HL-60 (cell line): Measurements from ENCODE around the gene VARS2.

Experiments used
- DNase-seq, 2 experiments: peaks; one replicate each; pipeline ENCODE4 v3.0.0-alpha.2; 2010 to 2020; ENCODE audit warnings: low read depth in 1 of 2, low spot score in 1 of 2
- H3K27ac ChIP-seq: fragments of 250-450 bp; sonication (Bioruptor Pico); replicated peaks from 2 replicates; pipeline ENCODE4 v1.5.1; 2020; ENCODE audit warnings: mild to moderate bottlenecking, moderate library complexity
- H3K27me3 ChIP-seq: fragments of 250-450 bp; sonication (Bioruptor Pico); 2 replicates; pipeline ENCODE4 v1.5.1; 2021; ENCODE audit warnings: mild to moderate bottlenecking, moderate library complexity; ENCODE audit not compliant: insufficient read depth, poor library complexity, severe bottlenecking
- H3K4me3 ChIP-seq: replicated peaks from 2 replicates; pipeline ENCODE4 v1.5.1; 2011; ENCODE audit warnings: mild to moderate bottlenecking, control low read depth, low read length; ENCODE audit not compliant: insufficient read depth
- CTCF ChIP-seq: IDR thresholded peaks from one replicate; pipeline ENCODE4 v1.5.1; 2011; ENCODE audit warnings: low read length, control low read depth, inconsistent platforms; ENCODE audit not compliant: insufficient read depth
- GABPA ChIP-seq: IDR thresholded peaks from 2 replicates; pipeline ENCODE4 v1.6.1; 2012; ENCODE audit warnings: low read depth
- POLR2AphosphoS5 ChIP-seq: IDR thresholded peaks from 2 replicates; pipeline ENCODE4 v1.6.1; 2012; ENCODE audit warnings: low read depth
- REST ChIP-seq: IDR thresholded peaks from 2 replicates; pipeline ENCODE4 v1.6.1; 2012; ENCODE audit warnings: low read depth; ENCODE audit not compliant: insufficient replicate concordance
- SPI1 ChIP-seq: IDR thresholded peaks from 2 replicates; pipeline ENCODE4 v1.6.1; 2012; ENCODE audit warnings: low read depth, mild to moderate bottlenecking, borderline replicate concordance

Gene VARS2

GRCh38 chr6:30885999-30886896 is 27.8 kb upstream of the VARS2 start:
- Histone ChIP-seq H3K27me3 (peaks cover 43% of the 10 kb centered on the region), H3K4me3 (no peak overlapping the region), H3K27ac (no peak overlapping the region)
- no peak for DNase-seq
- no peak for TF ChIP-seq POLR2AphosphoS5
- TF ChIP-seq GABPA = no peak
- TF ChIP-seq REST = no peak

GRCh38 chr6:30886897-30887255 is 27.2 kb upstream of the VARS2 start:
- TF ChIP-seq CTCF = no peak
- TF ChIP-seq POLR2AphosphoS5 = no peak
- no peak for TF ChIP-seq REST
- no peak for TF ChIP-seq SPI1
- no peak for TF ChIP-seq GABPA
- no peak overlapping the region for H3K27ac ChIP-seq
- no peak for DNase-seq
- no peak overlapping the region for H3K4me3 ChIP-seq
- peaks cover 38% of the 10 kb centered on the region for H3K27me3 ChIP-seq

GRCh38 chr6:30887901-30888815 is 25.9 kb upstream of the VARS2 start:
- no peak for DNase-seq
- Histone ChIP-seq H3K27ac (no peak overlapping the region), H3K4me3 (no peak overlapping the region), H3K27me3 (peaks cover 34% of the 10 kb centered on the region)
- TF ChIP-seq GABPA = no peak
- no peak for TF ChIP-seq REST
- TF ChIP-seq POLR2AphosphoS5 = no peak
- TF ChIP-seq SPI1 = no peak
- TF ChIP-seq CTCF = no peak
